Caco-2 (cell line): ENCODE data around the gene AUTS2. TPM values are rescaled to one million over a fixed set of nuclear protein-coding genes. Genes with fewer than 3 reads are reported as not detected.

ENCODE experiments used
- BruUV-seq: library from RNA; stranded (reverse); fragments of 400-500 nt; replicated peaks from 2 replicates; lab custom pipeline; 2021; lab: Mats Ljungman, UMichigan
- CTCF ChIA-PET: fragments of 300-600 bp; sonication (Branson Sonifier 250); formaldehyde crosslinking; loops from one replicate; lab custom pipeline; 2022; ENCODE audit warnings: antibody characterized with exemption; lab: Charles Lee
- POLR2A ChIA-PET: fragments of 300-600 bp; sonication (Branson Sonifier 250); formaldehyde crosslinking; loops from one replicate; lab custom pipeline; 2022; ENCODE audit warnings: antibody characterized with exemption; lab: Charles Lee
- DNase-seq, 2 experiments: peaks; one replicate each; pipeline versions ENCODE4 v3.0.0 to v3.0.0-alpha.2; 2020 to 2022
- H3K27me3 ChIP-seq: replicated peaks from 2 replicates; pipeline ENCODE4 v1.6.0; 2011; ENCODE audit warnings: low read length; ENCODE audit not compliant: control insufficient read depth, insufficient read depth
- H3K36me3 ChIP-seq: 2 replicates; pipeline ENCODE4 v1.5.1; 2011; ENCODE audit warnings: low read length; ENCODE audit not compliant: control insufficient read depth, insufficient read depth
- H3K4me1 ChIP-seq: fragments of 250-450 bp; sonication (Bioruptor Pico); 2 replicates; pipeline ENCODE4 v1.5.1; 2020; ENCODE audit warnings: mild to moderate bottlenecking
- H3K4me3 ChIP-seq: 2 replicates; pipeline ENCODE4 v1.5.1; 2011; ENCODE audit warnings: low read depth, mild to moderate bottlenecking, control low read depth, low read length
- H3K9me3 ChIP-seq: fragments of 250-450 bp; sonication (Bioruptor Pico); 2 replicates; pipeline ENCODE4 v1.5.1; 2020; ENCODE audit warnings: mild to moderate bottlenecking, moderate library complexity
- H3K27ac Mint-ChIP-seq: one replicate; pipeline ENCODE4 v1.8.0; 2022; ENCODE audit warnings: mixed read lengths; ENCODE audit not compliant: unreplicated experiment
- H3K27me3 Mint-ChIP-seq: one replicate; pipeline ENCODE4 v1.8.0; 2022; ENCODE audit warnings: mixed read lengths; ENCODE audit not compliant: insufficient read depth, unreplicated experiment
- H3K36me3 Mint-ChIP-seq: one replicate; pipeline ENCODE4 v1.8.0; 2022; ENCODE audit warnings: mild to moderate bottlenecking, mixed read lengths; ENCODE audit not compliant: insufficient read depth, unreplicated experiment
- H3K4me1 Mint-ChIP-seq: one replicate; pipeline ENCODE4 v1.8.0; 2022; ENCODE audit warnings: low read depth, mixed read lengths; ENCODE audit not compliant: unreplicated experiment
- H3K4me3 Mint-ChIP-seq: one replicate; pipeline ENCODE4 v1.8.0; 2022; ENCODE audit warnings: mild to moderate bottlenecking, moderate library complexity, mixed read lengths; ENCODE audit not compliant: unreplicated experiment
- H3K9me3 Mint-ChIP-seq: one replicate; pipeline ENCODE4 v1.8.0; 2022; ENCODE audit warnings: mixed read lengths; ENCODE audit not compliant: unreplicated experiment
- CTCF ChIP-seq, 2 experiments: fragments of 200-600 bp in 1 of 2; IDR thresholded peaks; 1 replicate in 1 of 2; 2 replicates in 1 of 2; pipeline versions ENCODE4 v1.5.1 to v1.8.0; 2011 to 2022; ENCODE audit warnings: antibody characterized with exemption in 1 of 2, control low read depth in 1 of 2, inconsistent platforms in 1 of 2, low read depth in 1 of 2, low read length in 1 of 2, mild to moderate bottlenecking in 1 of 2, moderate library complexity in 1 of 2; ENCODE audit not compliant: insufficient read depth in 1 of 2, severe bottlenecking in 1 of 2, unreplicated experiment in 1 of 2
- intact Hi-C: fragments of 100-400 bp; cut with micrococcal nuclease; formaldehyde crosslinking; loops from one replicate; pipeline ENCODE4 v1.10.0; 2022; ENCODE audit not compliant: unreplicated experiment
- total RNA-seq: library from RNA; stranded (reverse); gene quantifications from 2 replicates; pipeline ENCODE4 v1.2.3, GENCODE V29; 2022

The AUTS2 gene
- total RNA-seq, 1 experiment from 2014 or later = 37.1 TPM

- peaks cover 5% of the 10 kb centered on the region for H3K27me3 Mint-ChIP-seq
- POLR2A ChIA-PET = no interaction called here
- CTCF ChIA-PET = no interaction called here
Measured at GRCh38 chr7:70681469-70682350, 1083.4 kb downstream of the AUTS2 start.

GRCh38 chr7:70684173-70684572 lies 1085.9 kb downstream of the AUTS2 start:
- H3K9me3 ChIP-seq = no peaks in the 10 kb centered on the region
- ChIA-PET CTCF (no interaction called here), POLR2A (no interaction called here)
- BruUV-seq = no TSS peak
- Mint-ChIP-seq H3K27ac (no peak overlapping the region), H3K36me3 (no peaks in the 10 kb centered on the region), H3K4me1 (no peaks in the 10 kb centered on the region), H3K27me3 (no peaks in the 10 kb centered on the region), H3K9me3 (no peaks in the 10 kb centered on the region), H3K4me3 (no peak overlapping the region)
- intact Hi-C loops = no loop called here
- no peaks in the 10 kb centered on the region for H3K4me1 ChIP-seq
- no peak for DNase-seq
- H3K27me3 ChIP-seq = no peaks in the 10 kb centered on the region
- no peak for TF ChIP-seq CTCF (IDR thresholded peaks at IDR 0.05; ENCODE audit: insufficient read depth in 1 of 2, low read depth in 1 of 2, low read length in 1 of 2, severe bottlenecking in 1 of 2, unreplicated experiment in 1 of 2)
- no peak overlapping the region for H3K4me3 ChIP-seq
- no peaks in the 10 kb centered on the region for H3K36me3 ChIP-seq

More at GRCh38 chr7:70681469-70682350, 1083.4 kb downstream of the AUTS2 start:
- no peak for DNase-seq
- Histone ChIP-seq H3K9me3 (no peaks in the 10 kb centered on the region), H3K36me3 (no peaks in the 10 kb centered on the region), H3K27me3 (no peaks in the 10 kb centered on the region), H3K4me3 (no peak overlapping the region), H3K4me1 (no peaks in the 10 kb centered on the region)
- no peak overlapping the region for H3K4me3 Mint-ChIP-seq
- no TSS peak for BruUV-seq
- no peak for TF ChIP-seq CTCF (IDR thresholded peaks at IDR 0.05; ENCODE audit: insufficient read depth in 1 of 2, low read depth in 1 of 2, low read length in 1 of 2, severe bottlenecking in 1 of 2, unreplicated experiment in 1 of 2)
- H3K9me3 Mint-ChIP-seq = no peaks in the 10 kb centered on the region
- H3K27ac Mint-ChIP-seq = no peak overlapping the region
- intact Hi-C loops = no loop called here
- no peaks in the 10 kb centered on the region for H3K36me3 Mint-ChIP-seq
- no peaks in the 10 kb centered on the region for H3K4me1 Mint-ChIP-seq

- peak overlapping the region; percentile 66 for H3K4me3 ChIP-seq
- no peak for DNase-seq
- no peaks in the 10 kb centered on the region for H3K27me3 ChIP-seq
- H3K9me3 Mint-ChIP-seq = no peaks in the 10 kb centered on the region
- H3K4me1 ChIP-seq = peaks cover 8% of the 10 kb centered on the region; the same call in 1 of the 2 replicates
- ChIA-PET CTCF (no interaction called here), POLR2A (no interaction called here)
- no peaks in the 10 kb centered on the region for H3K9me3 ChIP-seq
- H3K27ac Mint-ChIP-seq = peak overlapping the region; percentile 48
- peak overlapping the region; percentile 85 for H3K4me3 Mint-ChIP-seq
- no peak for TF ChIP-seq CTCF (IDR thresholded peaks at IDR 0.05; ENCODE audit: insufficient read depth in 1 of 2, low read depth in 1 of 2, low read length in 1 of 2, severe bottlenecking in 1 of 2, unreplicated experiment in 1 of 2)
- intact Hi-C loops = loop anchor here (10.0 kb wide), 1 partner anchor 529 kb away; no protein-coding TSS in a partner anchor
- no peaks in the 10 kb centered on the region for H3K36me3 ChIP-seq
- no peaks in the 10 kb centered on the region for H3K27me3 Mint-ChIP-seq
- BruUV-seq = no TSS peak
- peaks cover 2% of the 10 kb centered on the region for H3K36me3 Mint-ChIP-seq
- peaks cover 3% of the 10 kb centered on the region for H3K4me1 Mint-ChIP-seq
Measured at GRCh38 chr7:70693321-70693685, 1095.0 kb downstream of the AUTS2 start.
